Endothelial cell of umbilical vein (primary cell): ENCODE results near the gene FAM83D. TPM values are rescaled to one million over a fixed set of nuclear protein-coding genes. Genes with fewer than 3 reads are reported as not detected.

Source experiments
- BruUV-seq: library from RNA; stranded (reverse); fragments of 400-500 nt; replicated peaks from 2 replicates; lab custom pipeline; 2021; lab: Mats Ljungman, UMichigan
- CTCF ChIA-PET: fragments of 300-600, 350-600 bp; sonication (Branson Sonifier 250); formaldehyde crosslinking; loops from one replicate; lab custom pipeline; 2021; ENCODE audit warnings: antibody characterized with exemption, inconsistent platforms; lab: Charles Lee
- POLR2A ChIA-PET: fragments of 300-600, 350-600 bp; sonication (Branson Sonifier 250); formaldehyde crosslinking; loops from one replicate; lab custom pipeline; 2021; ENCODE audit warnings: antibody characterized with exemption, inconsistent platforms; lab: Charles Lee
- DNase-seq: peaks from one replicate; pipeline ENCODE4 v3.0.0-alpha.2; 2011; ENCODE audit warnings: low read depth, low spot score
- FAIRE-seq: peaks from 2 replicates; lab custom pipeline; 2011; peaks lifted over from hg19 to GRCh38; lab: Jason Lieb, UNC
- H2AFZ ChIP-seq: 2 replicates; pipeline ENCODE4 v1.6.0; 2012; ENCODE audit warnings: low read depth, low read length, control low read depth, inconsistent platforms
- H3K27ac ChIP-seq: 2 replicates; pipeline ENCODE4 v1.5.1; 2011; ENCODE audit warnings: low read depth, mild to moderate bottlenecking, control low read depth, low read length, moderate library complexity; ENCODE audit not compliant: insufficient read depth
- H3K27me3 ChIP-seq, 2 experiments: 2 replicates each; pipeline versions ENCODE4 v1.6.0 to v1.6.1; 2011; ENCODE audit warnings: low read length in 2 of 2, mixed read lengths in 1 of 2; ENCODE audit not compliant: control insufficient read depth in 2 of 2, insufficient read depth in 2 of 2
- H3K36me3 ChIP-seq, 2 experiments: 2 replicates in 1 of 2; 3 replicates in 1 of 2; pipeline ENCODE4 v1.5.1; 2011; ENCODE audit warnings: low read length in 2 of 2, mild to moderate bottlenecking in 1 of 2, moderate library complexity in 1 of 2; ENCODE audit not compliant: control insufficient read depth in 2 of 2, insufficient read depth in 2 of 2; ENCODE audit errors: extremely low read depth in 1 of 2
- H3K4me1 ChIP-seq: 3 replicates; pipeline ENCODE4 v1.5.1; 2011; ENCODE audit warnings: mild to moderate bottlenecking, low read length; ENCODE audit not compliant: control insufficient read depth, insufficient read depth; ENCODE audit errors: extremely low read depth
- H3K4me2 ChIP-seq: 2 replicates; pipeline ENCODE4 v1.6.1; 2011; ENCODE audit warnings: low read length, control low read depth, mixed read lengths; ENCODE audit not compliant: insufficient read depth
- H3K4me3 ChIP-seq, 3 experiments: fragments of 200-600 bp in 1 of 3; sonication (generic), shearing (Covaris generic) in 1 of 3; replicated peaks in 1 of 3; 2 replicates each; pipeline ENCODE4 v1.5.1; 2011 to 2016; ENCODE audit warnings: control low read depth in 3 of 3, low read length in 3 of 3, mild to moderate bottlenecking in 2 of 3, inconsistent platforms in 1 of 3, low read depth in 1 of 3, moderate library complexity in 1 of 3; ENCODE audit not compliant: insufficient read depth in 1 of 3
- H3K79me2 ChIP-seq: 2 replicates; pipeline ENCODE4 v1.6.0; 2012; ENCODE audit warnings: low read length, inconsistent platforms; ENCODE audit not compliant: control insufficient read depth, insufficient read depth
- H3K9ac ChIP-seq: replicated peaks from 2 replicates; pipeline ENCODE3; 2011; ENCODE audit warnings: low read length, control low read depth; ENCODE audit not compliant: insufficient read depth; ENCODE audit errors: extremely low read depth
- H3K9me1 ChIP-seq: replicated peaks from 3 replicates; pipeline ENCODE4 v1.6.0; 2011; ENCODE audit warnings: mild to moderate bottlenecking, low read length; ENCODE audit not compliant: control insufficient read depth, insufficient read depth; ENCODE audit errors: extremely low read depth
- H3K9me3 ChIP-seq: replicated peaks from 2 replicates; pipeline ENCODE4 v1.5.1; 2012; ENCODE audit warnings: low read length, inconsistent platforms; ENCODE audit not compliant: control insufficient read depth, insufficient read depth
- H4K20me1 ChIP-seq: replicated peaks from 2 replicates; pipeline ENCODE3; 2011; ENCODE audit warnings: mild to moderate bottlenecking, low read length; ENCODE audit not compliant: control insufficient read depth, insufficient read depth; ENCODE audit errors: extremely low read depth
- EZH2 ChIP-seq: IDR thresholded peaks from 2 replicates; pipeline ENCODE4 v1.6.1; 2012; ENCODE audit warnings: borderline replicate concordance, low read depth, mild to moderate bottlenecking, moderate library complexity, low read length, inconsistent platforms; ENCODE audit not compliant: severe bottlenecking
- FOS ChIP-seq: IDR thresholded peaks from 2 replicates; pipeline ENCODE4 v1.6.1; 2011; ENCODE audit warnings: mild to moderate bottlenecking, low read length, moderate library complexity, borderline replicate concordance; ENCODE audit not compliant: insufficient read depth
- GATA2 ChIP-seq: IDR thresholded peaks from 2 replicates; pipeline ENCODE4 v1.7.0; 2011; ENCODE audit warnings: low read depth, mild to moderate bottlenecking, moderate library complexity, mixed read lengths, low read length; ENCODE audit not compliant: insufficient read length, insufficient read depth
- JUN ChIP-seq: IDR thresholded peaks from 2 replicates; pipeline ENCODE4 v1.6.1; 2011; ENCODE audit warnings: borderline replicate concordance, low read depth; ENCODE audit not compliant: insufficient read length, insufficient read depth
- MAX ChIP-seq: IDR thresholded peaks from 2 replicates; pipeline ENCODE4 v1.6.1; 2011; ENCODE audit not compliant: insufficient read depth, insufficient read length
- MYC ChIP-seq: IDR thresholded peaks from one replicate; pipeline ENCODE4 v1.6.1; 2011; ENCODE audit warnings: mild to moderate bottlenecking, low read depth, low read length
- POLR2A ChIP-seq: IDR thresholded peaks from 2 replicates; pipeline ENCODE4 v1.6.1; 2012; ENCODE audit warnings: low read depth, mild to moderate bottlenecking, control low read depth, low read length
- POLR2AphosphoS5 ChIP-seq: IDR thresholded peaks from 2 replicates; pipeline ENCODE4 v1.6.1; 2012; ENCODE audit warnings: low read depth, mild to moderate bottlenecking, control low read depth, low read length, moderate library complexity; ENCODE audit not compliant: insufficient read depth
- dilution Hi-C: fragments of 300-500 bp; cut with MboI; formaldehyde crosslinking; loops from one replicate; pipeline ENCODE4 v1.15.0; 2019; ENCODE audit warnings: low sequenced_read_pairs; ENCODE audit not compliant: extremely low pct_ligation_motif_present
- intact Hi-C: fragments of 100-400 bp; cut with micrococcal nuclease; formaldehyde crosslinking; loops from one replicate; pipeline ENCODE4 v1.10.0; 2022
- polyA plus RNA-seq, 4 experiments: library from polyadenylated mRNA; depleted of rRNA in 3 of 4; stranded (reverse) in 3 of 4; unstranded in 1 of 4; fragments of >200 nt; gene quantifications; 2 replicates each; pipeline versions ENCODE4 v1.2.1 to v1.2.3, GENCODE V29; 2011 to 2012; ENCODE audit warnings: missing spikeins in 1 of 4
- total RNA-seq: library from RNA; stranded (reverse); gene quantifications from 2 replicates; pipeline ENCODE4 v1.2.3, GENCODE V29; 2021
- TF ChIP-seq, protein P1 (sequence below), 2 donors: IDR thresholded peaks; 1 replicate in 1 of 2; 2 replicates in 1 of 2; pipeline ENCODE4 v1.5.1; 2011; ENCODE audit warnings: low read length in 2 of 2, mild to moderate bottlenecking in 2 of 2, moderate library complexity in 2 of 2, control low read depth in 1 of 2, inconsistent platforms in 1 of 2, low read depth in 1 of 2; ENCODE audit not compliant: insufficient read depth in 1 of 2; ENCODE audit errors: extremely low read depth in 1 of 2

The FAM83D gene
- total and polyA plus RNA-seq, 2 donors (not counting 3 experiments of a cell fraction or from before 2014, with no cell fraction given): 41.0 to 46.0 TPM

DNA sequence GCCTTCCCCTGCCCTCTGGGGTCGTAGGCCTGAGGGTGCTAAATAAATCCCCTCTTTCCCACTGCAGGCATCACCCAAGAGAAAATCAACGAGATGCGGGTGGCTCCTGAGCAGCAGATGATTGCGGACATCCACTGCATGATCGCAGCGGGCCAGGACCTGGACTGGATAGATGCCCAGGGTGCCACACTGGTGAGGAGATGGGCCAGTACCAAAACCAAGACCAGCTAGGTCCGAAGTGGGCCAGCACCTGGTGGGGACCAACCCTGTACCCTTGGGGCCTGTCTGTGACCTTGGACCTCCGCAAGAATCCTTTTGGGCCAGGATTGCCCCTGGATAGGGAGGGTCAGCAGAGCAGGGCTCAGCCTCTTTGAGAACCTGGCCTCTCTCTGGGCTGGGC is 23.6 kb upstream of the FAM83D start:
- ChIA-PET CTCF (interaction anchor here (1.1 to 4.2 kb wide), 2 partner anchors 23 to 60 kb away, joined by 3 to 12 read pairs; partner anchors contain the start of genes DHX35 and FAM83D), POLR2A (no interaction called here)
- Histone ChIP-seq H3K27ac (no peak overlapping the region), H3K27me3 (no peaks in the 10 kb centered on the region), H3K79me2 (no peaks in the 10 kb centered on the region), H3K9me3 (no peaks in the 10 kb centered on the region), H3K4me1 (peaks cover 2% of the 10 kb centered on the region), H4K20me1 (peaks cover 2% of the 10 kb centered on the region), H3K4me3 (no peak overlapping the region), H3K9ac (no peak overlapping the region), H3K9me1 (no peaks in the 10 kb centered on the region), H2AFZ (no peak overlapping the region), H3K4me2 (no peak overlapping the region), H3K36me3 (peaks cover 4 to 52% of the 10 kb centered on the region in 2 experiments)
- BruUV-seq: no TSS peak
- no peak for DNase-seq
- intact Hi-C loops: no loop called here
- TF ChIP-seq EZH2 (no peak), MYC (no peak), JUN (no peak), POLR2A (no peak), GATA2 (no peak), FOS (no peak), POLR2AphosphoS5 (no peak), MAX (no peak)
- TF ChIP-seq, protein P1, sequence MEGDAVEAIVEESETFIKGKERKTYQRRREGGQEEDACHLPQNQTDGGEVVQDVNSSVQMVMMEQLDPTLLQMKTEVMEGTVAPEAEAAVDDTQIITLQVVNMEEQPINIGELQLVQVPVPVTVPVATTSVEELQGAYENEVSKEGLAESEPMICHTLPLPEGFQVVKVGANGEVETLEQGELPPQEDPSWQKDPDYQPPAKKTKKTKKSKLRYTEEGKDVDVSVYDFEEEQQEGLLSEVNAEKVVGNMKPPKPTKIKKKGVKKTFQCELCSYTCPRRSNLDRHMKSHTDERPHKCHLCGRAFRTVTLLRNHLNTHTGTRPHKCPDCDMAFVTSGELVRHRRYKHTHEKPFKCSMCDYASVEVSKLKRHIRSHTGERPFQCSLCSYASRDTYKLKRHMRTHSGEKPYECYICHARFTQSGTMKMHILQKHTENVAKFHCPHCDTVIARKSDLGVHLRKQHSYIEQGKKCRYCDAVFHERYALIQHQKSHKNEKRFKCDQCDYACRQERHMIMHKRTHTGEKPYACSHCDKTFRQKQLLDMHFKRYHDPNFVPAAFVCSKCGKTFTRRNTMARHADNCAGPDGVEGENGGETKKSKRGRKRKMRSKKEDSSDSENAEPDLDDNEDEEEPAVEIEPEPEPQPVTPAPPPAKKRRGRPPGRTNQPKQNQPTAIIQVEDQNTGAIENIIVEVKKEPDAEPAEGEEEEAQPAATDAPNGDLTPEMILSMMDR (IDR thresholded peaks at IDR 0.05; ENCODE audit: extremely low read depth in 1 of 2, insufficient read depth in 1 of 2, low read depth in 1 of 2, low read length in 2 of 2): no peak
- FAIRE-seq: no peak
- dilution Hi-C loops: no loop called here
